Neutrophil (primary cell): ENCODE measurements around the gene TMEM198.

Source experiments
- H3K27ac ChIP-seq: fragments of 200-600 bp; sonication (generic); 2 replicates; pipeline ENCODE4 v1.5.1; 2016; ENCODE audit warnings: mild to moderate bottlenecking, moderate library complexity
- H3K27me3 ChIP-seq: fragments of 200-600 bp; sonication (generic); 2 replicates; pipeline ENCODE4 v1.6.0; 2016; ENCODE audit warnings: mild to moderate bottlenecking
- H3K36me3 ChIP-seq: fragments of 200-600 bp; sonication (generic); 2 replicates; pipeline ENCODE4 v1.5.1; 2017
- H3K4me1 ChIP-seq, 2 experiments: fragments of 200-600 bp in 1 of 2; sonication (generic) in 1 of 2; 1 replicate in 1 of 2; 2 replicates in 1 of 2; pipeline versions ENCODE4 v1.5.1 to v1.6.1; 2013 to 2016; ENCODE audit warnings: low read depth in 1 of 2, low read length in 1 of 2, mild to moderate bottlenecking in 1 of 2, moderate library complexity in 1 of 2; ENCODE audit not compliant: control insufficient read depth in 1 of 2, insufficient read depth in 1 of 2
- H3K4me3 ChIP-seq, 2 experiments: fragments of 200-600 bp in 1 of 2; sonication (generic) in 1 of 2; 1 replicate in 1 of 2; 2 replicates in 1 of 2; pipeline ENCODE4 v1.5.1; 2013 to 2016; ENCODE audit warnings: low read depth in 1 of 2, low read length in 1 of 2, mild to moderate bottlenecking in 1 of 2, moderate library complexity in 1 of 2
- H3K9me3 ChIP-seq: fragments of 200-600 bp; sonication (generic); 2 replicates; pipeline ENCODE4 v1.5.1; 2016
- CTCF ChIP-seq: fragments of 200-600 bp; sonication (generic); IDR thresholded peaks from 2 replicates; pipeline ENCODE4 v1.5.1; 2016; ENCODE audit warnings: antibody characterized with exemption

Gene TMEM198

GRCh38 chr2:219566640-219567039 lies 22.8 kb downstream of the TMEM198 start:
- peaks cover 50% of the 10 kb centered on the region for H3K27me3 ChIP-seq
- H3K36me3 ChIP-seq, result no peaks in the 10 kb centered on the region
- H3K27ac ChIP-seq, result no peak overlapping the region
- H3K4me3 ChIP-seq, result no peak overlapping the region
- H3K9me3 ChIP-seq, result no peaks in the 10 kb centered on the region
- no peak for TF ChIP-seq CTCF
- peaks cover 0 to 10% of the 10 kb centered on the region in 2 experiments for H3K4me1 ChIP-seq

- no peak for TF ChIP-seq CTCF
- Histone ChIP-seq H3K4me3 (no peak overlapping the region), H3K9me3 (no peaks in the 10 kb centered on the region), H3K4me1 (peaks cover 0 to 10% of the 10 kb centered on the region in 2 experiments), H3K36me3 (no peaks in the 10 kb centered on the region), H3K27me3 (peaks cover 55% of the 10 kb centered on the region), H3K27ac (no peak overlapping the region)
Observed at GRCh38 chr2:219567131-219567530, 23.3 kb downstream of the TMEM198 start.

- H3K27ac ChIP-seq, result no peak overlapping the region
- H3K9me3 ChIP-seq, result no peaks in the 10 kb centered on the region
- TF ChIP-seq CTCF, result no peak
- H3K4me3 ChIP-seq, result no peak overlapping the region
- H3K36me3 ChIP-seq, result no peaks in the 10 kb centered on the region
- H3K27me3 ChIP-seq, result peaks cover 62% of the 10 kb centered on the region
- H3K4me1 ChIP-seq, result peaks cover 0 to 10% of the 10 kb centered on the region in 2 experiments
Observed at GRCh38 chr2:219567791-219568361, 24.0 kb downstream of the TMEM198 start.

GRCh38 chr2:219569041-219569440 lies 25.2 kb downstream of the TMEM198 start:
- Histone ChIP-seq H3K4me3 (no peak overlapping the region), H3K4me1 (peaks cover 0 to 10% of the 10 kb centered on the region in 2 experiments), H3K27ac (no peak overlapping the region), H3K9me3 (no peaks in the 10 kb centered on the region), H3K27me3 (peaks cover 74% of the 10 kb centered on the region), H3K36me3 (no peaks in the 10 kb centered on the region)
- TF ChIP-seq CTCF, result no peak

- peaks cover 0 to 10% of the 10 kb centered on the region in 2 experiments for H3K4me1 ChIP-seq
- H3K36me3 ChIP-seq, result no peaks in the 10 kb centered on the region
- H3K27me3 ChIP-seq, result peaks cover 75% of the 10 kb centered on the region
- no peaks in the 10 kb centered on the region for H3K9me3 ChIP-seq
- H3K4me3 ChIP-seq, result no peak overlapping the region
- H3K27ac ChIP-seq, result no peak overlapping the region
- TF ChIP-seq CTCF, result no peak
Observed at GRCh38 chr2:219569635-219570034, 25.8 kb downstream of the TMEM198 start.
